ENCODE data around the gene ZNF837. TPM values are rescaled to one million over a fixed set of nuclear protein-coding genes. Genes with fewer than 3 reads are reported as not detected.
"Not testable (repeated sequence)": the region's sequence is repeated elsewhere in the genome, so short reads cannot be mapped to it uniquely, and the experiment has no call there.

ZNF837 gene
- total RNA-seq, 3 donors from 2014 or later = 1.5 to 3.3 (median 2.5) TPM

- Histone ChIP-seq H3K36me3 (ENCODE audit: low read depth) (no peaks in the 10 kb centered on the region), H3K4me3 (no peak overlapping the region), H3K9me3 (no peaks in the 10 kb centered on the region), H3K4me1 (ENCODE audit: low read depth) (no peaks in the 10 kb centered on the region)
- no peak for TF ChIP-seq CTCF (IDR thresholded peaks at IDR 0.05)
- DNase-seq (no peak), ATAC-seq (no peak)
- intact Hi-C loops (cut with DNase I, micrococcal nuclease) = no loop called here
These were observed 29.8 kb downstream of the ZNF837 start for GRCh38 chr19:58350871-58351557.

GRCh38 chr19:58350001-58350861 is 30.6 kb downstream of the ZNF837 start:
- no peak for DNase-seq
- intact Hi-C loops (cut with DNase I, micrococcal nuclease) = no loop called here
- Histone ChIP-seq H3K9me3 (no peaks in the 10 kb centered on the region), H3K4me3 (no peak overlapping the region), H3K4me1 (ENCODE audit: low read depth) (no peaks in the 10 kb centered on the region), H3K36me3 (ENCODE audit: low read depth) (no peaks in the 10 kb centered on the region)
- TF ChIP-seq CTCF (IDR thresholded peaks at IDR 0.05) = no peak
- peak; percentile 7 for ATAC-seq

GRCh38 chr19:58349590-58349989 is 31.2 kb downstream of the ZNF837 start:
- ATAC-seq = no peak
- Histone ChIP-seq H3K9me3 (no peaks in the 10 kb centered on the region), H3K36me3 (ENCODE audit: low read depth) (no peaks in the 10 kb centered on the region), H3K4me3 (no peak overlapping the region), H3K4me1 (ENCODE audit: low read depth) (no peaks in the 10 kb centered on the region)
- TF ChIP-seq CTCF (IDR thresholded peaks at IDR 0.05) = no peak
- DNase-seq = no peak
- intact Hi-C loops (cut with DNase I, micrococcal nuclease) = no loop called here

GRCh38 chr19:58348080-58348479 is 32.8 kb downstream of the ZNF837 start:
- DNase-seq; H3K9me3 ChIP-seq; intact Hi-C loops (cut with DNase I, micrococcal nuclease); H3K4me3 ChIP-seq; H3K4me1 ChIP-seq (ENCODE audit: low read depth); ATAC-seq; H3K36me3 ChIP-seq (ENCODE audit: low read depth): not testable (repeated sequence)

GRCh38 chr19:58346961-58347929 is 33.6 kb downstream of the ZNF837 start:
- intact Hi-C loops (cut with DNase I, micrococcal nuclease) = no loop called here
- no peaks in the 10 kb centered on the region for H3K4me1 ChIP-seq (ENCODE audit: low read depth)
- no peaks in the 10 kb centered on the region for H3K9me3 ChIP-seq
- H3K36me3 ChIP-seq (ENCODE audit: low read depth) = no peaks in the 10 kb centered on the region
- ATAC-seq (peak; percentile 94), DNase-seq (peak; percentile 46 to 80 (median 69))
- H3K4me3 ChIP-seq = peak overlapping the region; percentile 6
- TF ChIP-seq CTCF (IDR thresholded peaks at IDR 0.05) = no peak

Measured in mucosa of descending colon (tissue), 3 donors.